ENCODE measurements around the gene LMO7.

Gene LMO7

GRCh38 chr13:75907044-75907443 is 270.9 kb downstream of the LMO7 start:
- FAIRE-seq, result no peak

- FAIRE-seq, result no peak
Measured at GRCh38 chr13:75908141-75908540, 272.0 kb downstream of the LMO7 start.
